Inflammatory macrophage (primary cell): ENCODE measurements around the gene ALB.

ENCODE experiments used
- DNase-seq, 2 donors: peaks; one replicate each; pipeline ENCODE4 v3.0.0-alpha.2; 2020 to 2022

The ALB gene

DNA sequence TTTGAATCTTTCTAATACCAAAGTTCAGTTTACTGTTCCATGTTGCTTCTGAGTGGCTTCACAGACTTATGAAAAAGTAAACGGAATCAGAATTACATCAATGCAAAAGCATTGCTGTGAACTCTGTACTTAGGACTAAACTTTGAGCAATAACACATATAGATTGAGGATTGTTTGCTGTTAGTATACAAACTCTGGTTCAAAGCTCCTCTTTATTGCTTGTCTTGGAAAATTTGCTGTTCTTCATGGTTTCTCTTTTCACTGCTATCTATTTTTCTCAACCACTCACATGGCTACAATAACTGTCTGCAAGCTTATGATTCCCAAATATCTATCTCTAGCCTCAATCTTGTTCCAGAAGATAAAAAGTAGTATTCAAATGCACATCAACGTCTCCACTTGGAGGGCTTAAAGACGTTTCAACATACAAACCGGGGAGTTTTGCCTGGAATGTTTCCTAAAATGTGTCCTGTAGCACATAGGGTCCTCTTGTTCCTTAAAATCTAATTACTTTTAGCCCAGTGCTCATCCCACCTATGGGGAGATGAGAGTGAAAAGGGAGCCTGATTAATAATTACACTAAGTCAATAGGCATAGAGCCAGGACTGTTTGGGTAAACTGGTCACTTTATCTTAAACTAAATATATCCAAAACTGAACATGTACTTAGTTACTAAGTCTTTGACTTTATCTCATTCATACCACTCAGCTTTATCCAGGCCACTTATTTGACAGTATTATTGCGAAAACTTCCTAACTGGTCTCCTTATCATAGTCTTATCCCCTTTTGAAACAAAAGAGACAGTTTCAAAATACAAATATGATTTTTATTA lies 28.3 kb downstream of the ALB start:
- DNase-seq, result no peak

DNA sequence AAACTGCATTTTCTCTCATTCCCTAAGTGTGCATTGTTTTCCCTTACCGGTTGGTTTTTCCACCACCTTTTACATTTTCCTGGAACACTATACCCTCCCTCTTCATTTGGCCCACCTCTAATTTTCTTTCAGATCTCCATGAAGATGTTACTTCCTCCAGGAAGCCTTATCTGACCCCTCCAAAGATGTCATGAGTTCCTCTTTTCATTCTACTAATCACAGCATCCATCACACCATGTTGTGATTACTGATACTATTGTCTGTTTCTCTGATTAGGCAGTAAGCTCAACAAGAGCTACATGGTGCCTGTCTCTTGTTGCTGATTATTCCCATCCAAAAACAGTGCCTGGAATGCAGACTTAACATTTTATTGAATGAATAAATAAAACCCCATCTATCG lies 29.1 kb downstream of the ALB start:
- no peak for DNase-seq

DNA sequence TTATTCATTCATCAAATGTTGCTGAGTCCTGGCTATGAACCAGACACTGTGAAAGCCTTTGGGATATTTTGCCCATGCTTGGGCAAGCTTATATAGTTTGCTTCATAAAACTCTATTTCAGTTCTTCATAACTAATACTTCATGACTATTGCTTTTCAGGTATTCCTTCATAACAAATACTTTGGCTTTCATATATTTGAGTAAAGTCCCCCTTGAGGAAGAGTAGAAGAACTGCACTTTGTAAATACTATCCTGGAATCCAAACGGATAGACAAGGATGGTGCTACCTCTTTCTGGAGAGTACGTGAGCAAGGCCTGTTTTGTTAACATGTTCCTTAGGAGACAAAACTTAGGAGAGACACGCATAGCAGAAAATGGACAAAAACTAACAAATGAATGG lies 30.2 kb downstream of the ALB start:
- DNase-seq, result peak in 1 of 2 donors; percentile 11

DNA sequence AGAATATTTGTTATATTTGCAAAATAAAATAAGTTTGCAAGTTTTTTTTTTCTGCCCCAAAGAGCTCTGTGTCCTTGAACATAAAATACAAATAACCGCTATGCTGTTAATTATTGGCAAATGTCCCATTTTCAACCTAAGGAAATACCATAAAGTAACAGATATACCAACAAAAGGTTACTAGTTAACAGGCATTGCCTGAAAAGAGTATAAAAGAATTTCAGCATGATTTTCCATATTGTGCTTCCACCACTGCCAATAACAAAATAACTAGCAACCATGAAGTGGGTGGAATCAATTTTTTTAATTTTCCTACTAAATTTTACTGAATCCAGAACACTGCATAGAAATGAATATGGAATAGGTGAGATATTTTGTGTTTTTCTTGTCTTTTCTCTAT lies 31.9 kb downstream of the ALB start, which contains the start of gene AFP:
AFP (plus strand) TSS at position 238 of the 400 bp plus-strand sequence; CDS start at position 280, 42 bp downstream.
- no peak for DNase-seq

DNA sequence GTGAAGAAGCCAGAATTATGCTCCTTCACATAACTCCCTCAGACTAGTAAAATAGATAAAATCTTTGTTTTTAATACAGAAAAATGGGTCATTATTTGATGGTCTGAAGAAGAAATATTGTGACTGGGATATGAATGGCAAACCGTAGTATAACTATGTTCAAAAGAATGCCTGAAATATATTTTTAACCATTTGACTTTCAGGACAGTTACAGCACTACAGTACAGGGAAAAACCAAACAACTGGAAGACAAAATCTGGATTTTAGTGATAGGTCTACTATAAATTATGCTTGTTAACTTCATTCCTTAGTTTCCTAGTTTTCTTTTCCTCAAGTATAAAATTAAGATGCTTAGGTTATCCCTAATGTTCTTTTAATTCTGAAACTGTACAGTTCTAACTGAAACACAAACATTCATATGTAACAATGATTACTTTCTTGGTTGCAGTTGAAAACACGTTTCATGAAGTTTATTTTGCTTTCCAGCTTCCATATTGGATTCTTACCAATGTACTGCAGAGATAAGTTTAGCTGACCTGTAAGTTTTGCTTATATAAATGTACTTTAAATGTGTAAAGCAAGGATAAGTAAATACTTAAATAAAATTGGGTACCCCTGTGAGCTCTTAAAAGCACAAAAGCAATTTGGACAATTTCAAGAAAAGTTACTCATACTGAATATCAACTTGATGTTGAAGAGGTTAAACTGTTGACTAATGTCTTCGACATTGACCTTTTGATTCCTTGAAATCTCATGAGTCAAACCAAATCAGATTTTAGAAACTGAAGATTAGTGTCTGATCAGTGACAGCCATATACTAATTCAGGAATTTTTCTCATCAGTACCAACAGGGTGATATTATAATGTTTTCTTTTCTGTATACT lies 32.8 kb downstream of the ALB start:
- no peak for DNase-seq

DNA sequence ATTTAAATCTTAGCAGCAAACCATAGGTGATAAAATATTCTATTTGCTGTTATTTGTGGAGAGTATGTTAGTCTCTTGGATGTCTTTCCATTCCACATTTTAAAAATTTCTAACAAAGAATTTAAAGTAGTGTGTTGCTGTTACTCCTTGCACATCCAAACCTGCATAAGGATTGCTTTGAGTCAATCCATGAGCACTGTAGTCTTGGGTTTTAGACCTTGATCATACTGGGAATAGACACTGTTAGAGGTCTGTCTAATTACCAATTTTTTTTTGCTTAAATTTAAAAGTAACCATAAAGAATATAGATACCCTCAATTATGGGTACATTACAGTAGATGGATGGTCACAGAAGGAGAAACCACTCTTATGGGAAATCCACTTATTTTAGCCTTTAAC lies 33.5 kb downstream of the ALB start:
- DNase-seq, result no peak

GRCh38 chr4:73438048-73438447 lies 34.0 kb downstream of the ALB start:
- DNase-seq, result no peak

GRCh38 chr4:73438582-73439215 lies 34.6 kb downstream of the ALB start:
- DNase-seq, result no peak

DNA sequence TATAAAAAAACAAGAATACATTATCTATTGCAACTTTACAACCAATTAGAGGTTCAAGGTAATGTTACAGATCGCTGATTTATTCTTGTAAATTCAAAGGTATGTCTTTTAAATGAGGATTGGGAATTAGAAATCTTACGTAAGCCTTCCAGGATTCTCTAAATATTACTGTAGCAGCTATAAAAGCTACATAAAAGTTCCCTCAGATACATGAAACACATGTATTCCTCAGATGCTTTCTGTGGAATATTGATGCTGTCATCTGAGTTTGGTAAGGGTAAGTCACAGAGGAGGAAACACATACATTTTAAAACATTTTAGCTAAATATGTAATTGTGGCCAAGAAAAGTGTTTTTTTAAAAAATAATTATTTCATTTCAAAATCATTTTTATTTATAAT lies 35.4 kb downstream of the ALB start:
- DNase-seq, result no peak

- no peak for DNase-seq
Measured at GRCh38 chr4:73439991-73440390, 35.9 kb downstream of the ALB start.

- DNase-seq, result no peak
Measured at GRCh38 chr4:73440653-73441052, 36.6 kb downstream of the ALB start.

DNA sequence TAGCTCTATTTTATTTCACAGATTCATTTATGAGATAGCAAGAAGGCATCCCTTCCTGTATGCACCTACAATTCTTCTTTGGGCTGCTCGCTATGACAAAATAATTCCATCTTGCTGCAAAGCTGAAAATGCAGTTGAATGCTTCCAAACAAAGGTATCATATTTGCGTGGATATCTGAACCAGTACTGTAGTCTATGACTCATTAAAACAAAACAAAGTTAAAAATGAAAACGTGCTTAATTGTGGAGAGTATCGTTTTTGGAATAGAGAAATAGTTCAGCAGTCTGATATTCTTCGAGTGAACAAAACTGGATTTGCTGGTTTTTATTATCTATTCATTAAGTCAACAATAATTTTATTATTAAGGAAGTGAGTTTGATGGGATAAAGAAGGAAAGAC lies 38.2 kb downstream of the ALB start:
- DNase-seq, result no peak

DNA sequence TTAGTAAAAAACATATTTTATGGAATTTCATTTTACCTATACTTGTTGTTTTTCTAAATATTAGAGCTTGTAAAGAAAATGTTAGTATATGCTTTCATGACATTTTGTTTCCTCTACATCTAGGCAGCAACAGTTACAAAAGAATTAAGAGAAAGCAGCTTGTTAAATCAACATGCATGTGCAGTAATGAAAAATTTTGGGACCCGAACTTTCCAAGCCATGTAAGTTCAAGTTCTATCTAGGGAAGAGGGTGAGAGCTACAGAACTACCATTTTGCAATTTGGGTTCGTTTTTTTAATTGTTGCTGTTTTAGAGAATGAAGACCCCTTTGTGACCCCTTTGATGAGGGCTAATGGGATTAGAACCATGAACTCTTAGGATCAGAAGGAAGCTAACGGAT lies 39.1 kb downstream of the ALB start:
- no peak for DNase-seq

- DNase-seq, result no peak
Measured at GRCh38 chr4:73445383-73446335, 41.6 kb downstream of the ALB start.

DNA sequence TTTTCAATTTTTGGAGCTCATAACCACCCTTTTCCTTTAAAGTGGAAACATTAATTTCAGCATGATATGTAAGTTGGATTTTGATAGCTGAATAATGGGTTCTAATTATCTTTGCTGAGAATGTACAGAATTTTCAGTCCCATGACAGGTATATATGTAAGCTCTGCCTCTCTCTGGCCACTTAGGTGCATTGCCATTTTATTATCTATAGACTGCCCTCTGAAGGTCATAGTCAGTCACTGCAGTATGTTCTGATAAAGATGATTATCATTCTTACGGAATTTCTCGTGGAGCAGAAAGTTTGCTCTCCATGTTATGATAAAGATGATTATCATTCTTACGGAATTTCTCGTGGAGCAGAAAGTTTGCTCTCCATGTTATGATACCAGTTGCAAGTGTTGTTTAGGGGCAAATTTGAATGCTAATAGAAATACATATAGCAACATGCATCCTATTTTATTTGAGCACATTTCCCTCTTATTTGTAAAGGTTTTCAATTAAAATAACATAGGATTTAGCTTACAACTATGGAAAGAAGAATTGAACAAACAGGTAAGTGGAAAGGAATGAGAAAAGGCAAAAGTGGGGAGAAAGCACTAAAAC lies 42.4 kb downstream of the ALB start:
- DNase-seq, result peak; percentile 56 to 58

DNA sequence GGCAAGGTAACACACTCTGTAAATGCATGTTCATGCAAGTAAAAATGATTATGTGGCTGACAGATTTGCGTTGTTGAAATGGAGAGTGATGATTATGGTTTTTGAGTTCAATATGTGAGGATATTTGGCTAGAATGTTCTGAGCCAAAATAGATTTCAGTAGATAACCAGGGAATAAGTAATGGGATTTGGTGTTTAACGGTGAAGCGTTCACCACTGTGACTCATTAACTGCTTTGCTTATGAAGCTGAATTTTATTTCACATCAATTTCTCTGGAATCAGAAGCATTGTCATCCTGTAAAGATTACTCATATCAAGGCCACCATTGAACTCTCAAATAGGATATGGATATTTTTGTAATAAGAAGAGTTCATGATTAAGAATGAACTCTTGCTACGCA lies 43.6 kb downstream of the ALB start:
- DNase-seq, result no peak

DNA sequence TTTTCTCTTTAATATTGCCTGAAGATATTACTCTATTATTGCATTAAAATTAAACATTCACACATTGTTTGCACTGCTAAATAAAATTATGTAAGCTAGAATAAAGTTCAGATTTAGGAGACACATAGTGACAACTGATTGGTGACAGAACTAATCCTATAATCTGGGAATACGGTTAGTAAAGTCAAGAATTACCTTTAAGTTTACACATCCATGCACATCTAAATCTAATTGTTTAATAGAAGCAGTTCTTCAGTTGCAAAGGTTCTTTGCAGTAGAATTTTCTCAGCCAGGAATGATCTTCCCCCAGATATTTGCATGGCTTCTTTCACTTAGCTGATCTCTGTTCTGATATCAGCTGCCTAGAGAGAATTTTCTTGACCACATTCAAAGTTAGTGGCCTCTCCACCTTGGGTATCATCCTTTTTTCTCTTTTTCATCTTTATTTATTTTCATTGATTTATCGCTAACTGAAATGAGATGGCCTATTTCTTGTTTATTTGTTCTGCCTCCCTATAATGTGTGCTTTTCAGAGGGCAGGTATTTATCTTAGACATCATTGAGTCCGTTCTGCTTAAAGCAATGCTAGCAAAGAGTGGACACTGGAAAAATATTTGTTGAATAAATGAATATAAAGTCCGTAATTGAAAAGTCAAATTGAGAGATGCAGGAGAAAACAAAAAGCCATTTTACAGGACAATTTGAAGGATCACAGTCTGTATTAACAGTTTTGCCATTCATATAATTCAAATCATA lies 44.5 kb downstream of the ALB start:
- DNase-seq, result no peak

DNA sequence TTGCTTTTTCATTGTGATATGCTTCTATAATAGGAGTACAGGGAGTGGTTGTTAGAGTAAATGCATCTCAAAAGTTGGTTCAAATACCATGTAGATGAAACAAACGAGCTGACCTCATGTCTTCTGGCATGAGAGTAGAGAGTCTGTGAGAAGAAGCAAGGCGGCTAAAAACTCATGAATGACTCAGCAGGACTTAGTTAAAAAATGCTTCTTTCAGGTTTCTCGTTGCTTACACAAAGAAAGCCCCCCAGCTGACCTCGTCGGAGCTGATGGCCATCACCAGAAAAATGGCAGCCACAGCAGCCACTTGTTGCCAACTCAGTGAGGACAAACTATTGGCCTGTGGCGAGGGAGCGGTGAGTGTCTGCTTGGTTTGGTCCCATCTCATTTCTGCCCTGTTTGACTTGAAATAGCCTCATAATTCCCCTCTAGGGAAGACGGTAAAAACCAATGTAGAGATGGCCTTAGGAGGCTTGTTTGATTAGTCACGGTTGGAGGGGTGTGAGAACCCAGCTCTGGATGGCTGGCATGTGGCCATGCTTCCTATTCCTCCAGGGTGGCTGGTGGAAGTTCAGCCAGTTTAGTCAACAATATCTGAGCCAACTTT lies 46.4 kb downstream of the ALB start:
- no peak for DNase-seq

DNA sequence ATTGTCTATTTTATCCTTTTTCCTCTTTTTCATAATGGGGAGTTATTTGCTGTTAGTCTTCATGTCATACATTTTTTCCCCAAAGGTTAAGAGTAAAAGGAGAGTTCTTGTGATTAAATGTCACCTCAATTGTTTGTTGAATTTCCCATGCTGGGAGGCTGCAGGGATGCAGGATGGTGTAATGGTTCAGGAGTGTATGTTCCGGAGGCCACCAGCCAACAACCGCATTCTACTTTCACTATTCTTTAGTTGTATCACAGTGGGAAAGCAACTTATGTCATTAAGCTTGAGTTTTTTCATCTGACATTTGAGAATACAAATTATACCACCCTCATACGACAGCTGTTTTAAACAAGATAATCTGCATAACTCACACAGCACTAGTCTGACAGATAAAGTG lies 47.3 kb downstream of the ALB start:
- DNase-seq, result no peak

- no peak for DNase-seq
Measured at GRCh38 chr4:73451981-73452747, 48.1 kb downstream of the ALB start.
